Ascending aorta (tissue), 2 donors: Measurements from ENCODE around the gene KLHDC9. TPM values are rescaled to one million over a fixed set of nuclear protein-coding genes. Genes with fewer than 3 reads are reported as not detected.

Experiments used
- DNase-seq, 2 donors: peaks; one replicate each; pipeline ENCODE4 v3.0.0-alpha.2; 2019; ENCODE audit warnings: low spot score in 2 of 2
- H3K27ac ChIP-seq, 2 donors: fragments of 200-600 bp; sonication (generic); one replicate each; pipeline ENCODE4 v1.5.1; 2016 to 2017; ENCODE audit warnings: mild to moderate bottlenecking in 1 of 2
- H3K27me3 ChIP-seq: fragments of 200-600 bp; sonication (generic); one replicate; pipeline ENCODE4 v1.5.1; 2017
- H3K36me3 ChIP-seq, 2 donors: fragments of 200-600 bp; sonication (generic); one replicate each; pipeline ENCODE4 v1.5.1; 2016
- H3K4me1 ChIP-seq, 2 donors: fragments of 200-600 bp; sonication (generic); one replicate each; pipeline ENCODE4 v1.5.1; 2016 to 2017; ENCODE audit warnings: mild to moderate bottlenecking in 1 of 2
- H3K4me3 ChIP-seq, 2 donors: fragments of 200-600 bp; sonication (generic); one replicate each; pipeline ENCODE4 v1.5.1; 2016 to 2017; ENCODE audit warnings: mild to moderate bottlenecking in 1 of 2
- H3K9me3 ChIP-seq, 2 donors: fragments of 200-600 bp; sonication (generic); one replicate each; pipeline ENCODE4 v1.5.1; 2016
- CTCF ChIP-seq, 3 experiments: fragments of 200-600 bp in 2 of 3; fragments of 450-650 bp in 1 of 3; sonication (generic) in 2 of 3; IDR thresholded peaks; one replicate each; pipeline ENCODE4 v1.5.1; 2016 to 2019; ENCODE audit warnings: antibody characterized with exemption in 3 of 3, mild to moderate bottlenecking in 1 of 3, moderate library complexity in 1 of 3
- intact Hi-C: fragments of 100-400 bp; cut with DNase I; formaldehyde crosslinking; loops from one replicate; pipeline ENCODE4 v1.15.1; 2023
- total RNA-seq: library from RNA; depleted of rRNA; stranded (reverse); fragments of >200 nt; gene quantifications from one replicate; pipeline ENCODE4 v1.1.0, GENCODE V29; 2016

Gene KLHDC9
- total RNA-seq, 1 donor from 2014 or later: 0.32 TPM

DNA sequence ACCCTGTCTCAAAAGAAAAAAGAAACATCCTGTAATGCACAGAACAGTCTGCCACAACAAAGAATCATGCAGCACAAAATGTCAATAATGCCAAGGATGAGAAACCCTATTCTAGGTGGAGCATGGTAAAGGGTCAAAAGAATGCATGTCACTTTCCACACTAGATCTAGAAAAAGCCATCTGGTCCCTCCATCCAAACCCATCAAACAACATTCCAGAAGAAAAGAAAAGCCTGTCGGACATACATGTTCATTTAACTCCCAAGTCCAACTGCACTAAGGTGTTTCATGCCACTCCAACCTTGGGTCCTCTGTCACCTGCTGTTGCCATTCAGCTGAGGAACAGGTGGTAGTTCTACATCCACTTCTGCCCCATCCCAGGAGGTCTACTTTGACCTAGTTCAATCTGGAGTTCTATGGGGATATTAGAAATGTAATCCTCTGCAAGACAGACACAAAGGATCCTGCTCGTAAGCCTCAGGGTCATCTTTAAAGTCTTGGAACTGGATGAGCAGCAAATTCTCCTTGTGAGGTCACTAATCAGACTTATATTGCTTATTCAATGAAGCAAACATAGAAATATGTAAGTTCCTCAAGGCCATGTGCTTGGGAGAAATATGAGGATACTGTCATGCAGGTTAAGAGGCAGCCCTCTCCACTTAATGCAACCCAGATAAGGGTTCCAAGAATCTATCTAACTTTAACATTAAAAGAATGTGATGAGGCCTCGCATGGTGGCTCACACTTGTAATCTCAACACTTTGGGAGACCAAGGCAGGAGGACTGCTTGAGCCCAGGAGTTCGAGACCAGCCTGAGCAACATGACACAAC lies 30.6 kb downstream of the KLHDC9 start:
- H3K4me3 ChIP-seq: no peak overlapping the region
- intact Hi-C loops: no loop called here
- peaks cover 5 to 21% of the 10 kb centered on the region in 2 donors for H3K4me1 ChIP-seq
- H3K9me3 ChIP-seq: no peaks in the 10 kb centered on the region
- H3K27ac ChIP-seq: no peak overlapping the region
- peaks cover 37 to 47% of the 10 kb centered on the region in 2 donors for H3K36me3 ChIP-seq
- H3K27me3 ChIP-seq: no peaks in the 10 kb centered on the region
- no peak for TF ChIP-seq CTCF (IDR thresholded peaks at IDR 0.05)
- DNase-seq: no peak

DNA sequence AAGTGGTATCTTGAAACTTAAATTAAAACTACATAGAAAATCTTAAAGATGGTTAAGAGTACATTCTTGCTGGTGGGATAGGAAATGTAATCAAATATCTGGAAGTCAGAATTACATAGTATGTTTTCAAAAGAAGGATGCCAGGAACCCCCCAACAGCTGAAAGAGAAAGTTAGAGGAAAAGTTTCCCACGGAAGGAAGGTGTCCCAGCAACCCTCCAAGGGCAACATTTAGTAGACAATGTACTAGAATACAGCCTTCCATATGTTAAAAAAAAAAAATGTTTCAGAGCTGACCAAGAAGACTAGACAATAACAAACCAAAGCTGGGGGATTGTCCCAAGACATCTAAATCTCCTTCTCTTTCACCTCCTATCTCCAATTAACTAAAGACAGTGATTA lies 32.1 kb downstream of the KLHDC9 start:
- no peak for TF ChIP-seq CTCF (IDR thresholded peaks at IDR 0.05)
- Histone ChIP-seq H3K9me3 (no peaks in the 10 kb centered on the region), H3K27ac (peak overlapping the region in 1 of 2 donors; percentile 7), H3K4me1 (peaks cover 5 to 27% of the 10 kb centered on the region in 2 donors), H3K36me3 (peaks cover 27 to 38% of the 10 kb centered on the region in 2 donors), H3K27me3 (no peaks in the 10 kb centered on the region), H3K4me3 (peak overlapping the region in 1 of 2 donors; percentile 89)
- no peak for DNase-seq
- intact Hi-C loops: loop anchor here (5.0 kb wide), 1 partner anchor 257 kb away; no protein-coding TSS in a partner anchor

- no peaks in the 10 kb centered on the region for H3K9me3 ChIP-seq
- TF ChIP-seq CTCF (IDR thresholded peaks at IDR 0.05): no peak
- H3K4me1 ChIP-seq: peaks cover 5 to 27% of the 10 kb centered on the region in 2 donors
- intact Hi-C loops: loop anchor here (1.0 to 5.0 kb wide), 8 partner anchors 13 to 595 kb away; partner anchors contain the start of genes KLHDC9, NDUFS2, NIT1 and PFDN2
- H3K4me3 ChIP-seq: peak overlapping the region; percentile 71 to 89
- no peaks in the 10 kb centered on the region for H3K27me3 ChIP-seq
- no peak for DNase-seq
- peaks cover 16 to 25% of the 10 kb centered on the region in 2 donors for H3K36me3 ChIP-seq
- peak overlapping the region; percentile 96 to 98 for H3K27ac ChIP-seq
Measured at GRCh38 chr1:161131523-161132409, 33.6 kb downstream of the KLHDC9 start.

DNA sequence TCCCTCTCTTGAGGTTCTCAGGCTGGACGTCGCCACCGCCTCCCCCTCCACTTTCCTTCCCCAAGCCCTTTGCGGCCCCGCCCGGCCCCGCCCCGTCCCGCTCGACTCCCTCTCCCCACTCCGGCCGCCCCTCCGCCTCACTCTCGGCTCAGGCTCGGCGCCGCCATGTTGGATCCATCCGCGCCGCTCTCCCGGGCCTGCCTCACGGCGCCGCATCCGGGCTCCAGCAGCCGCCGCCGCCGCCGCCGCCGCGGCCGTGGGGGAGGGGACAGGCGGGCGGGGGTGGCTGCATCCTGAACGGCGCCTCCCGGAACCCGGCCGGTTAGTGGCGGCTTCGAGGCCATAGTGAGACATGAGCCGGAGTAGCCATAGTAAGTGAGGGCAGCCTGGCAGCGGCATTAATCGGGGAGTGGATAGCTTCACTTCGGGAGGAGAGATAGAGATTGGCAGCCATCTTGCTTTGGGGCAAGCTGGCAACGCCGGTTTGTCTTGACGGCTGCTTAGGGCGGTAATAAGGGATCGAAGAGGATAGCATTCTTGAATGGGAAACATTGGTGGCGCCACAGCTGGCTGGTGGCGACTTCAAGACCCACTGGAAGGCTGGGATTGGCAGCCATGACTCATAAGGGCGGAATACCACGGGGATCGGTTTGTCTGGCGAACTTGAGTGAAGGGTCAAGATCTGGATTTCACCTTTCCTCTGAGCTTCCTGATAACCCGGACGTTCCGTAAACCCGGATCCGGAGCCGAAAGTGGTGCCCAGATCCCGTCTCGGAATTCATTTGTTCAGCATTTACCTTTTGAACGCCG lies 34.5 kb downstream of the KLHDC9 start, which contains the start of gene DEDD:
Gene DEDD (minus strand): TSS at position 258 of the 810 bp plus-strand sequence. CDS start 8,205 bp downstream, outside the sequence.
- intact Hi-C loops: loop anchor here (1.0 to 5.0 kb wide), 8 partner anchors 14 to 594 kb away; partner anchors contain the start of genes KLHDC9, NDUFS2, NIT1 and PFDN2
- Histone ChIP-seq H3K27ac (peak within 1 kb of the TSS; percentile 96 to 98), H3K27me3 (no peaks in the 10 kb centered on the region), H3K36me3 (peaks cover 15 to 17% of the 10 kb centered on the region in 2 donors), H3K9me3 (no peaks in the 10 kb centered on the region), H3K4me1 (peaks cover 5 to 22% of the 10 kb centered on the region in 2 donors), H3K4me3 (peak within 1 kb of the TSS; percentile 71 to 89)
- DNase-seq: peak; percentile 89 to 98
- TF ChIP-seq CTCF (IDR thresholded peaks at IDR 0.05): no peak
